NCI-H146 treated with DMSO at 0.1 percent for 48 hours (cell line): ENCODE data around the gene HIVEP2.

Experiments used
- DNase-seq: peaks from one replicate; lab custom pipeline; 2025; ENCODE audit not compliant: unreplicated experiment; lab: John Stamatoyannopoulos, UW

Gene HIVEP2

GRCh38 chr6:142892254-142893021 is 52.5 kb downstream of the HIVEP2 start:
- no peak for DNase-seq

GRCh38 chr6:142891454-142891853 is 53.5 kb downstream of the HIVEP2 start:
- no peak for DNase-seq

GRCh38 chr6:142888456-142888855 is 56.5 kb downstream of the HIVEP2 start:
- no peak for DNase-seq

GRCh38 chr6:142887517-142887916 is 57.5 kb downstream of the HIVEP2 start:
- DNase-seq: no peak

GRCh38 chr6:142886431-142887170 is 58.4 kb downstream of the HIVEP2 start:
- no peak for DNase-seq

- no peak for DNase-seq
Observed at GRCh38 chr6:142885182-142885867, 59.7 kb downstream of the HIVEP2 start.

GRCh38 chr6:142884214-142885035 is 60.6 kb downstream of the HIVEP2 start:
- no peak for DNase-seq

GRCh38 chr6:142883011-142883410 is 62.0 kb downstream of the HIVEP2 start:
- DNase-seq: no peak

GRCh38 chr6:142881761-142882160 is 63.2 kb downstream of the HIVEP2 start:
- DNase-seq: no peak

- no peak for DNase-seq
Observed at GRCh38 chr6:142881290-142881689, 63.7 kb downstream of the HIVEP2 start.

- no peak for DNase-seq
Observed at GRCh38 chr6:142880201-142880600, 64.8 kb downstream of the HIVEP2 start.

- DNase-seq: no peak
Observed at GRCh38 chr6:142879527-142879926, 65.4 kb downstream of the HIVEP2 start.

- no peak for DNase-seq
Observed at GRCh38 chr6:142879076-142879475, 65.9 kb downstream of the HIVEP2 start.

- DNase-seq: no peak
Observed at GRCh38 chr6:142878407-142878806, 66.6 kb downstream of the HIVEP2 start.

- DNase-seq: no peak
Observed at GRCh38 chr6:142874676-142875075, 70.3 kb downstream of the HIVEP2 start.

GRCh38 chr6:142872376-142872775 is 72.6 kb downstream of the HIVEP2 start:
- no peak for DNase-seq

GRCh38 chr6:142871910-142872331 is 73.1 kb downstream of the HIVEP2 start:
- DNase-seq: no peak

- DNase-seq: no peak
Observed at GRCh38 chr6:142870787-142871415, 74.1 kb downstream of the HIVEP2 start.

GRCh38 chr6:142868917-142869316 is 76.1 kb downstream of the HIVEP2 start:
- no peak for DNase-seq

- no peak for DNase-seq
Observed at GRCh38 chr6:142867988-142868812, 76.8 kb downstream of the HIVEP2 start.
